NK-92 (cell line): ENCODE measurements around the gene ELMOD1.

Experiments
- DNase-seq: peaks from one replicate; lab custom pipeline; 2025; ENCODE audit not compliant: unreplicated experiment; lab: John Stamatoyannopoulos, UW

Gene ELMOD1

DNA sequence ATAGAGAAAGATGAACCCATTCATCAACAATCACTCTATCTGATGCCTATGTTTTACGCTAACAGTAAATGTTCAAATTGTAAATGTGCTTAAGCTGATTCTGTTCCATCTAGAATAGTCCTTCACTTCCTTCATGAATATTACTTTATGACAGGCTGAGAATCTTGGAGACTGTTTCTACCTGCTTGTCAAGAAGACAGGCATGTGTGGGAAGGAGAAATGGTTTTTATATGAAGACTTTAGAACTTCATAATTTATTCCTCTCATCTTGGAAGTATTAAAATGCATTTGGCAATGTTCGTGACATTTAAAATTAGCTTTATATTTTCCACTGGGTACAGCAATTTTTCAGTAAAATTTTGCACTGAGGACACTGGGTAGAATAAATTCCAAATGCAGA, 41.0 kb downstream of the ELMOD1 start:
- no peak for DNase-seq

DNA sequence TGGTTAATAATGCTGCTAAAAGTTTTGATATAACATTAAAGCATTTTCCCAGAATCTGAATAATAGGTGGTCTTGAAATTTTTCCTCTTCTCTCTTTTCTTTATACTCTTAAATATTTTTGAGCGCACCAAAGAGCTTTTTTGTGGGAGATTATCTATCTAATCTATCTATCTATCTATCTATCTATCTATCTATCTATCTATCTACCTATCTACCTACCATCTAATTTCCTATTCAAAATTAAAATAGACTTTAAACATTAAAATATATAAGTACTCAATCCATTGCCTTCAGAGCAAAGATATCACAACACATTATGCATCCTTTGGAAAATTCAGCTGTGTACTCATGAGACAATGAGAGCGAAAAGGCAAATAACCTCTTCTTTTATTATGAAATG, 55.8 kb downstream of the ELMOD1 start:
- no peak for DNase-seq

DNA sequence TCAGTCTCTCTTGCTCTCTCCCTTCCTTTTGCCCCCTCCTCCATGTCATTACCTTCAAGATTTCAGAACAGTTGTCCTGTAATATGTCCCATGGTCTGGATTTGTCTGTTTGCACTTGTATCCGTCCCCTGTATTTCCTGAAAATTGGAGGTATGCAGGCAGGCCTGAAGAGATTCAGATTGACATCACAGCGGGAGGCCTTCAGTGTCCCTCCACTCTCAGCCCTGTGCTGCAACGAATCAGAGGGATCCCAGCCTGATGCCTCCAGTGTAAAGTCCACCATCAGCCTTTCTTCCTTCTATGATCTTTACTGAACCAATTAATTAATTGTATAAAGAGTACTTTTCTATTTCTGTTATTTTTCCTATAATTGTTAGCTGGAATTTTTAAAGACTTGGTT, 57.3 kb downstream of the ELMOD1 start:
- DNase-seq = no peak

DNA sequence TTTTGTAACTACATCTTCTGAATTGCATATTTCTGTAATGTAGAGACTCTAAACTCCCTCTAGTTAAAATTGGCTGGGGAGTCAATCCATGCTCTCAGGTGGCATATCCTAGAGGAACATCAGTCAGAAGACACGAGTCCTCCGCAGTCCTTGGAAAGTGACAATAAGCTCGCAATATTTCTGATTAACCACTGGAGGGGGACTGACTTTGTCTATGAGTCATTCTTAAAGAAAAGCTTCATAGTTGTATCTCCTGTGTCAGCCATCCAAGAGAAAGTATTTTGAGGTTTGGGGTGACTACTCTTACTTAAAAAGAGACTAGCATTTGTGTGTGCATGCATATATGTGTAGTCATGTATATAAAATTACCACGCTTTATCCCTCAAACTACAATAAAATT, 60.7 kb downstream of the ELMOD1 start:
- DNase-seq = no peak

DNA sequence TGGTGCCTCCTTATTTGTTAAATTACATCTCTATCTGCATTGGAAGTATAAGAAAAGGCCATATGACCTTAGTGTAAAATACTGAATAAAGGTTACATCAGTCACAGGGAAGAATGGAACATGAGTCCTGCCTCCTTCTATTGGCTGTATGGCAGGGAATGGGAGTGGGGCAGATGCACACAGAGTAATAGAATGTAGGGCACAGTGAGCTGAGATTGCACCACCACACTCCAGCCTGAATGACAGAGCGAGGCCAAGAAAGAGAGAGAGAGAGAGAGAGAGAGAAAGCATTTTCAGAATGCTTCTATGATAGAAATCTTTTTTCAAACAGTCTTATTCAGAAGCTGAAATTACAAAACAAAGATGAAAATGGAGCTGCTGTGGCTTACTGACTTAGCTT, 62.1 kb downstream of the ELMOD1 start:
- DNase-seq = no peak

DNA sequence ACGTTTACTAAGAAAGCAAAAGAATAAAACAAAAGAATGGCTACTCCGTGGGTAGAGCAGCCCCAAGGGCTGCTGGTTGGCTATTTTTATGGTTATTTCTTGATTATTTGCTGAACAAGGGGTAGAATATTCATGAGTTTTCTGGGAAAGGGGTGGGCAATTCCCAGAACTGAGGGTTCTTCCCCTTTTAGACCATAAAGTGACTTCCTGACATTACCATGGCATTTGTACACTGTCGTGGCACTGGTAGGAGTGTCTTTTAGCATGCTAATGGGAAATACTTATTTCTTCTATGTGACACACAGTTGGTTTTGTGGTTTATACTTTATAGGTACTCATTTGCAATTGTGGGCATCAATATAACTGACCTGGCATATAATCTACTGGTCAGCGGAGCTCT, 64.7 kb downstream of the ELMOD1 start:
- no peak for DNase-seq

DNA sequence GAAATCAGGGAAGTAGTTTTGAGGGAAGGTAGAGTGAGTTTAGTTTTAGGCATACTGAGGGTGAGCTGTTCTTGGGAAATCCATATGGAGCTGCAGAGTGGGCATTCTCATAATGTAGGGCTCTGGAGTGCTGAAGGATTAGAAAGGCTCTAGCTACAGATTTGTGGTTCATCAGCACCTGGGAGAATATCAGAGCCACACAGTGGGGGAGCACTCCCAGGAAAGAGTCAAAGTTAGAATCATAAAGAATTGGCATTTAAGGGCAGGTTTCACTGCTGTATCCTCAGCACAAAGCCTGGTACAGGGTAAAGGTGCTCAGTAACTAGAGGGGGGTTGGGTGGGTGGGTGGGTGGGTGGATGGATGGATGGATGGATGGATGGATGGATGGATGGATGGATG, 68.4 kb downstream of the ELMOD1 start:
- DNase-seq = no peak

DNA sequence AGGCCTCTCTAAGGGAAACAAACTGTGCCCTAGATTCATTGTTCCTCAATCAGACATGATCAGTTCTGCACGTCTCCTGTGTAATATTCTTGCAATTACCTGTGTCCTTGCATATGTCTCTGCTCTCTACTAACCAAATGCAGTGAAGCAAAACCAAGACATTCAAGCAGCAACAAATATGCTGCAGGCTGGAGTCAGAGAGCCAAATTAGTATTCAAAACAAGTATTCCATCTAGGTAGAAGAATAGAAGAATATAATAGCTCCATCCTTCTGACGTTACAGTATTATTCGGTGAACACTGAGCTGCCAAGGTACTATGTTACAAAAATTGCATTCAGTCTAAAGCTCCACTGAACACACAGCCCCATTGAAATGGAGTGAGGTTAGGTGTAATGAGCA, 69.1 kb downstream of the ELMOD1 start:
- DNase-seq = no peak

DNA sequence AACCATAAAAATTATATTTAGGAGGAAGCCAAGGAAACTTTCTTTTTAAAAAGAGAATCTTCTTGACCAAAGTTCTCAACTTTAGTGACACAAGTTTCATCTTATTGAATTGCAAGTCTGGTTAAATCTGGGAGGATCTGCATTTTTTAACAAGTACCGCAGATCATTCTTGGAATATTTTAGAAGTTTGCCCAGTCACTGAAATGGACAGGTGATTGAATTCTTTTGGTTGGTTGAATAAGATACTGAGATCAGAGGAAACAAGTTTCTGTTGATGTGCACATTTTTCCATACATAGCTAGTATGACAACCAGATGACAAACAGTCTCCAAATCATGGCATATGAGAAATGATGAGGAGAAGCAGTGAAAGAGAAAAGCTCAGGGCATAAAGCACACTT, 70.7 kb downstream of the ELMOD1 start:
- DNase-seq = no peak

DNA sequence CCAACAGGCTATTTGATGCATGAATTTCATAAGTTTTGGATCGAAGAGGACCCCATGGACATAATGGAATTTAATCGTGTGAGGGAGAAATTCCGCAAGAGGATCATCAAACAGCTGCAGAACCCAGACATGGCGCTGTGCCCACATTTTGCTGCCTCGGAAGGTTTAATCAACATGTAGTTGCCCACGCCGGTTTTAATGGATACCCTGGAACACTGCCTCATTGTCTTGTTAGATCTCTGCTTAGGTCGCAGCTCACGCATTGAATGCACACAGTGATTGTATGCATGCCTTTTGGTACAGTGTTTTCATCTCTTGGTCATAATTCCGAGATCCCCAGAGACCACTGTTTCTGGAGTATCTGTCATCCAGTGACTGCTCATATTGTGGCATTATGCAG, 74.1 kb downstream of the ELMOD1 start:
- DNase-seq = no peak

DNA sequence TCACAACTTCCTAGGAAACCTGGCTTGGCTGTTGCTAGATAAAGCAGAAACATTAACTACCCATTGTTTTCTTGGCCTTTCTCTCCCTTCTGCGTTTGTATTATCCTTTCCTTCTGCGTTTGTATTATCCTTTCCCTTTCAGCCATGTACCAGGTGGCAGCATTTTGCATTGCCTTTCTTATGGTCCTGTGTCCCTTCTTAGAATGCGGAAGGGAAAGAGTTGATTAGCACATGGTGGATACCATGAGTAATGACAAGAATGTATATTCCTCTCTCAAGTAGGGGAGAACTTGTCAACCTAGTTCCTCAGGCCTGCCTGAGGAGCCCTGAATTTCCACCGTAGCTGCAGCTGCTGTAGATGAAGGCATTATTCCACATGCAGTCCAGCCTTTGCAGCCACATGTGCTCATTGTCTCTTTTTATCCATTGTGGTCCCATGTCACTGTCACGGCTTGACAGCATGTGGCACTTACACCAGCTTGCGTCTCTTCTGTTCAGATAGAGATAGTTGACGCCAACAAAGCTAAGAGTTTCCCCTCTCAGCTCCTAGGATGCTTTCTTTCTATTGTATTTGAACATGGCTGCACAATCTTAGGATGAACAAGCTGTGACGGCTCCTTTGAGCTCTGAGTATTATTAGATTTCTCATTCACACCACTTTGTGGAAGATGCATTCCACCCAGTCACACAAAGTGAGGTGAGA, 76.1 kb downstream of the ELMOD1 start:
- no peak for DNase-seq

DNA sequence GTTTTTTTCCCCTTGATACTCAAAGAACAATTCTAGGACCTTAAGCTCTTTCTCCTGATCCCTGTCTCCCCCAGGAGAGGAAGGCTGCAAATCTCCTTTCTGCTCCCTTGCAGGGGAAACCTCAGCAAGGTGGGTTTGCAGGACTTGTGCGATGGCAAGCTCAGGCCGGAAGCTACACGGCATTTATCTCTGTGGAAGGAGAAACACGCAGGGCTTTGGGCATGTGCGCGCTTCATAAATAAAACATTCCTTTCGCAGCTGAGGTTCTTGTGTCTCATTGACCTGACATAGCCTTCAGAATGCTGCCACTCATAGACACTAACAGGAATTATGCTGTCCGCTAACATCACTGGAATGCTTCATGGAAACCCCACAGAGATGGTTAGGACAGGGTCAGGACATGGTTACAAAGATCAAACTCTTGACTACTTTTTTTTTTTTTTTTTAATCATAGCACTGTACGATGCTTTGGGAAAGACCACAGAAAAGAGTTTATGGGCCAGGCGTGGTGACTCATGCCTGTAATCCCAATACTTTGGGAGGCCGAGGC, 78.3 kb downstream of the ELMOD1 start:
- no peak for DNase-seq

DNA sequence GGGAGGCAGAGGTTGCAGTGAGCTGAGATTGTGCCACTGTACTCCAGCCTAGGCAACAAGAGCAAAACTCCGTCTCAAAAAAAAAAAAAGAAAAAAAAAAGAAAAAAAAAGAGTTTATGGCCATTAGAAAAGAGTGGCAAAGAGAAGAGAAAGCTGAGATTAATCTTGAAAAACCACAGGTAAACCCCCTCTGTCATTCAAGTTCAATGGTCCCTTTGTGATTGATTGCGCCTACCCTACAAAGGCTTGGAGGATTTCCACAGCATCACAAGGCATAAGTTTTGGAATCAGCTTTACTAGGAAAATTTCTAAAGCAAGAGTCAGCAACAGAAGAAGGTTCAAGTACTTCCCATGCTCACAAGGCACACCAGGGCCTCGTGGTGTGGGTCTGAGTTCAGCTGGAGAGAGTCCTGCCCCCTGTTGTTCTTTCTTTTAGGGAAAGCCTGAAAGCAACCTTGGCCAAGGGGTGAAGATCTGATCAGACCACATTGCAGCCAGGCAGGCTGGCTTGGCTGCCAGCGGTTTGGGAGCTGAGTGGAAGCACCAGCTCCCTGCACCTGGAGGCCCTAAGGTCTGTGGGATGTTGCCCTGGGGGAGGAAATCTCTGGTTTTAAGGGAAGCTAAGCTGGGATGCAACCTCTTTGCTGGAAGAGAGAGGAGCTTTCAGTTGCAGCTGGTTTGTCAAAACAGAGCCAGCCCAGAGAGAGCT, 79.1 kb downstream of the ELMOD1 start:
- no peak for DNase-seq

DNA sequence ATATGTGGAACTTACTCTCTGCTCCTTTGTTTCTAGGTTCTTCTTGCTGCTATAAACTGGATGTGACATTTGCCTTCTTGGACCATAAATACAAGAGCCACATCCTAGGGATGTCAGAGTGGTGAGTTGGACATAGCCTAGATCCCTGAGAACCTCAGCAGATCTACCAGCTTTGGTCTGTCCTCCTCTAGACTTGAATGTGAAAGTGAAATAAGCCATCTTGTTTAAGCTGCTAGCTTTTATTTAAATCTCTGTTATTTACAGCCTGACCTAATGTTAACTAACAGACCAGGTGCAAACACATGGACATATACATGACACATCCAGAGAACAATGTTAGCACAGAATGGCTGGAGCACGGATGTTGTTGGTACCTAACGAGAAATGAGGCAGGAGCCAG, 85.0 kb downstream of the ELMOD1 start:
- no peak for DNase-seq

DNA sequence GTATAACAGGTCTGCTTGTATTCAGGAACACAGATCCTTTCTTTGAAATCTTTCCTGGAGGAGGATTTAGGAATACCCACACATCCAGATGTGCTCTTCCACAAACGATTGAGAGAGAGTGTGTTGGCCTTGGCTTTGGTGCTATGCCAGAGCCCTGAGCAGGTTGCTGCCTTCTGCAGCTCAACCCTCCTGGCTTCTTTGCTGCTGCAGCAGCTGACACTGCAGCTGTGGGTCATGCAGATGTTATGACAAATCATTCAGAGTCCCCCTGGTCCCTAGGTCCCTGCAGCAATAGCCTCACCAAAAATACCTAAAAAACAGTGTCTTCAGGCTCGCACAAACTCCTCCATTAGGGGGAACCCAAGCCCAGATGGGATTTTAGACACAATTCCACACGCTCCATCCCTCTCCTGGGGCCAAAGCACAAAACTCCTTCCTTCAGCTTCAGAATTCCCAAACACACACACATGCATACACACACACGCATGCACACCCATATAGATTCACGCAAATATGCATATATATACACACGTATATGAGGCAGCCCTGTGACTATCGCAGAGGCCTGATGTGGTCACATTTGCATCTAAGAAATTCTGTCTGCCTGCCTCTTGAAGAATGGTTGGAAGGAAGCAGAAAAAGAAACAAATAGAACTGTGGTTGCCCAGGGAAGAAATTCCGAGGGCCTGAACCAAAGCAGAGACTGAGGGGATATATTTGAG, 85.5 kb downstream of the ELMOD1 start:
- DNase-seq = no peak

DNA sequence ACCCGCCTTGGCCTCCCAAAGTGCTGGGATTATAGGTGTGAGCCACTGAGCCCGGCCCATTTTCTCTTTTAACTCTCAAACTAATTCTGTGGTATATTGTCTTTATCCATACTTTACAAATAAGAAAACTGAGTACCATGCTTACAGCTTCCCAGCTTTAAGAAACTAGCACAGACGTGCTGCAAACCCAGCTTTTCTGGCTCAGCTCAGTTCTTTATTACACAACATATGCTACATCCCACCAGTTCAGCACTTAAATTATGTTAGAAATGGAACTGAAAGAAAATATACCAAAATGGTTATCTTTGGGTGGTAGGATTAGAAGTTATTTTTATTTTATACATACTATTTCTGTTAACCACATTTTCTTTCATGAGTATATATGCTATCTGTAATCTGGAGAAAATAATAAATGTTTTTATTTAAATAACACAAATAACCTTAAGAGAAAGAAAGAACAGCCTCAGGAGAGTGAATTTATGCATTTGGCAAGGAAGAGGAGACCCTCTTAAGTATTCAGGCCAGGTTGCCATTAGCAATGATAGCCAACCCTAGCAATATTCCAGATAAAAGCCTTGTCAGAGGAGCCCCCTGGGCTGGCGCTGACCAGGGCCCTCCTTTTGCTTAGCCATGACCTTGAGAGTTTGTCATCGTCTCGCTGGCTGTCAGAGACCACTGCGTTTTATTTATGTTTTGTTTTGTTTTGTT, 87.1 kb downstream of the ELMOD1 start:
- DNase-seq = no peak

DNA sequence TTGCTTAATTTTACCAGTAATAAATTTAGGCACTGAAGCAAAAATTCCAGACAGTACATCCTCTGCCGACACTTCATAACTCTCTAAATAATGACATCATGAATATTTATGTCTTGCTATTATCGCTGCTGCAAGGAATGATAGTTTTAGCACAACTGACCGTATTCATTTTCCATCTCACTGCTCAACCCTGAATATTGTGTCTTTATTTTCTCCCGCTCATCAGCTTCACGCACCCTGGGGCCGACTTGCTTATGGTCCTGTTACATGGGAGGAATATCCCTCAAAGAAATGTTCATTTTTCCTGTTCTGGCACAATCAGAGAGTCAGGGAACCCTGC, 87.7 kb downstream of the ELMOD1 start:
- DNase-seq = no peak

DNA sequence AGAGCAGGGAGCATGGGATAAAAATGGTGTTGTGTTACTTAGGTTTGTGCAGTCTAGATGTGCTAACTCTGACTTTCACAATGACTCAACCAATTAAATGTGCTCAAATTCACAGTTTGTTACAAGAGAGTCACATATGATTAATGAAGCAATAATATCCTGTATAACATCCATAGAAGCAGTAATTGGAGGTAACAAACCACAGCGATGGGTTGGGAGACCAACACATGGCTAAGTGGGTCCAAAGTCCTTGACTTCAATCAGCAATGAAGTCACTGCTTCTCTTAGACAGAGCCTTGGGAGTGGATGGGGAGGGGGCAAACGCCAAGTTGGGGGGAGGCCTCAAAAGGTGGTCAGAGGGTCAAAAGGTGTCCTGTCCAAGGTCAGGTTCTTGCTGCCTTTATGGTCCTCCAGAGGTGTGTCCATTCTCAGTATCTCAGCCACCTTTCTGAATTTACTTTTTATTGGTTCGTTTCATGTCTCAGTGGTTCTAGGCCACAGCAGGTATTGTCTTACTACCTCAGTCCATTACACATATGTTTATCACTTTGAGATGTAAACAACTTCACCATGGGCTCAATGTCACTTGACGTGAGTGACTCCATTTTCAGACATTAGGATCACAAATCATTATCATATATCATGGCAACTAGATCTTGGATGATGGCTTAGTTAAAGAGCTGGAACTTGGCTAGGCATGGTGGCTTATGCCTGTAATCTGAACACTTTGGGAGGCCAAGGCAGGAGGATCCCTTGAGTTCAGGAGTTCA, 88.5 kb downstream of the ELMOD1 start:
- DNase-seq = no peak

DNA sequence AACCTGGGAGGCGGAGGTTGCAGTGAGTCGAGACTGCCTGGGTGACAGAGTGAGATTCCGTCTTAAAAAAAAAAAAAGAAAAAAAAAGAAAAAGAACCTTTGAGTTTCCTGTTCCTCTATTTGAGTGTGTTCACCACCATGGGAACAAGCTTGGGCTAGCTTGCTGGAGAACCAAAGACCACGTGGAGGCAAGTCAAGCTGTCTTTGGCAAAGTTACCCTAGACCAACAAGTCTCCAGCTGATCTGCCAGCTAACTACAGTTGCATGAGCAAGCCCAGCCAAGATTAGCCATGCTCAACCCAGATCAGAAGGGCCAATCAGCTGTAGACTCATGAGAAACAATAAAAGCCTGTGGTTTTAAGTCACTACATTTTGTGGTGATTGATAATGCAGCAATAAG, 91.2 kb downstream of the ELMOD1 start:
- DNase-seq = no peak

DNA sequence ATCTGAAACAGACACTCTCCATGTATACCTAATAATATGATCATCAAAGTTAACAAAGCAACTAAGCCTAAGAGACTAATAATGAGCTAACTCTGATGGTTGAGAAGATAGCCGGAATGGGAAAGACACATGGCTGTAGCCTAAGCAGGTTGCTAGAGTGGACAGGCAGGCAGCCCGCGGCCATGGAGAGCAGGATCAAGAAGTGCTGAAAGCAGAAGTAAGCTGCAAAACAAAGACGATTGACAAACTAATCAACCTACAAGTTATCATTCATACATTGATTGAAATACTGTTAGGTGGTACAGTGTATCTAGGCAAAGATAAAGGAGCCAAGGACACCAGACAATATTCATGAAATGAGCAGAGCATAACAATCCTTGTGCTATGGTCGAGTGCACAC, 91.6 kb downstream of the ELMOD1 start:
- DNase-seq = no peak

DNA sequence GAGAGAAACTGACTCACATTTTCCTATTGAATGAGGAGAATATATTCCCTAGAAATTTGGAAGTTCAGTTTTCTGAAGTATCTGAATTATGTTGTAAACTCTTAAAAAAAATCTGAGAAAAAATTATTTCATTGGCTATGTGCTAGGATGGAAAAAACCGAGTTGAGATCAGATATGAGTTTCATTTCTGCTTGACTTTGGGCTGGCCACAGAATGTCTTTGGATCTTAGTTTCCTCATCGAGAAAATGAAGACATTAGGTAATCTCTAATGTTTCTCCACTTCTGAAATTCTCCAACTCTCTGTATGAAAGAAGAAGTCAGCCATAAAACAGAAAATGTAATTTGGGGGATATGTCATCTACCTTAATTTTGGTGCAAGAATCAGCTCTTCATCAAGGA, 92.1 kb downstream of the ELMOD1 start:
- DNase-seq = no peak
